Measurements from ENCODE around the gene RPS3. TPM values are rescaled to one million over a fixed set of nuclear protein-coding genes. Genes with fewer than 3 reads are reported as not detected.

Gene RPS3
- polyA plus RNA-seq, 1 experiment: 3,005 TPM

- Histone ChIP-seq H3K27me3 (ENCODE audit: control insufficient read depth, insufficient read depth, low read length) (peaks cover 16% of the 10 kb centered on the region), H3K36me3 (ENCODE audit: control insufficient read depth, insufficient read depth, low read length) (peaks cover 4% of the 10 kb centered on the region), H3K4me3 (ENCODE audit: low read depth, low read length) (no peak overlapping the region)
- ChIA-PET POLR2A (no interaction called here), CTCF (interaction anchor here (1.2 to 1.7 kb wide), 2 partner anchors 18 to 20 kb away, joined by 4 to 5 read pairs; no protein-coding TSS in a partner anchor)
- DNase-seq (ENCODE audit: low read depth): no peak
- TF ChIP-seq, protein P1, sequence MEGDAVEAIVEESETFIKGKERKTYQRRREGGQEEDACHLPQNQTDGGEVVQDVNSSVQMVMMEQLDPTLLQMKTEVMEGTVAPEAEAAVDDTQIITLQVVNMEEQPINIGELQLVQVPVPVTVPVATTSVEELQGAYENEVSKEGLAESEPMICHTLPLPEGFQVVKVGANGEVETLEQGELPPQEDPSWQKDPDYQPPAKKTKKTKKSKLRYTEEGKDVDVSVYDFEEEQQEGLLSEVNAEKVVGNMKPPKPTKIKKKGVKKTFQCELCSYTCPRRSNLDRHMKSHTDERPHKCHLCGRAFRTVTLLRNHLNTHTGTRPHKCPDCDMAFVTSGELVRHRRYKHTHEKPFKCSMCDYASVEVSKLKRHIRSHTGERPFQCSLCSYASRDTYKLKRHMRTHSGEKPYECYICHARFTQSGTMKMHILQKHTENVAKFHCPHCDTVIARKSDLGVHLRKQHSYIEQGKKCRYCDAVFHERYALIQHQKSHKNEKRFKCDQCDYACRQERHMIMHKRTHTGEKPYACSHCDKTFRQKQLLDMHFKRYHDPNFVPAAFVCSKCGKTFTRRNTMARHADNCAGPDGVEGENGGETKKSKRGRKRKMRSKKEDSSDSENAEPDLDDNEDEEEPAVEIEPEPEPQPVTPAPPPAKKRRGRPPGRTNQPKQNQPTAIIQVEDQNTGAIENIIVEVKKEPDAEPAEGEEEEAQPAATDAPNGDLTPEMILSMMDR (IDR thresholded peaks at IDR 0.05; ENCODE audit: insufficient read depth, low read depth, low read length): no peak
Measured at GRCh38 chr11:75427181-75427580, 27.9 kb downstream of the RPS3 start.

DNA sequence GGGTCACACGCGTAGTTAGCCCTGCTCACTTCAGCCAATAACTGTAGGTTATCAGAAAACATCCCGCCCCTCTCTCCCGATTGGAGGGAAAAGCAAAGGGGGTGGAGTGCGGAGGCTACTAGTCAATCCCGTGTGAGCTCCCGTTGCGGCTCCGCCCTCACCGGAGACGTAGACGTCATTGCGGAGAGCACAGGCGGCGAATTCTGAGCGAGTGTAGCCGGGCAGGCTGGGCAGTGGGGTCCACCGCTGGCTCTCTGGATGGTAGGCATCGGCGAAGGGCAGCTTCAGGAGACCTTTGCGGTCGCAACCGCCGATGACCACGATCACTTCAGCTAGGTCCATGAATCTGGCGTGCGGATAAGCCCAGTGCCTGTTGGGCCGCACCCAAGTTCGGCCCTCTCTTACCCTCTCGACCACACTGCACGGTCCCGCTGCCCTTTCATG, 29.0 kb downstream of the RPS3 start:
- POLR2A ChIA-PET: no interaction called here
- H3K27me3 ChIP-seq (ENCODE audit: control insufficient read depth, insufficient read depth, low read length): peaks cover 26% of the 10 kb centered on the region
- no peak for DNase-seq (ENCODE audit: low read depth)
- H3K36me3 ChIP-seq (ENCODE audit: control insufficient read depth, insufficient read depth, low read length): no peaks in the 10 kb centered on the region; the same call in none of the 2 replicates
- H3K4me3 ChIP-seq (ENCODE audit: low read depth, low read length): peak overlapping the region; percentile 26
- CTCF ChIA-PET: interaction anchor here (0.7 to 1.2 kb wide), 2 partner anchors 21 to 39 kb away, joined by 3 to 4 read pairs; no protein-coding TSS in a partner anchor
- TF ChIP-seq, protein P1 (IDR thresholded peaks at IDR 0.05; ENCODE audit: insufficient read depth, low read depth, low read length): no peak

- POLR2A ChIA-PET: no interaction called here
- CTCF ChIA-PET: interaction anchor here (0.6 to 1.3 kb wide), 4 partner anchors 21 to 141 kb away, joined by 3 to 6 read pairs (median 3); partner anchors contain the start of gene GDPD5
- TF ChIP-seq, protein P1 (IDR thresholded peaks at IDR 0.05; ENCODE audit: insufficient read depth, low read depth, low read length): no peak
- Histone ChIP-seq H3K4me3 (ENCODE audit: low read depth, low read length) (no peak overlapping the region), H3K27me3 (ENCODE audit: control insufficient read depth, insufficient read depth, low read length) (peaks cover 26% of the 10 kb centered on the region), H3K36me3 (ENCODE audit: control insufficient read depth, insufficient read depth, low read length) (no peaks in the 10 kb centered on the region)
- no peak for DNase-seq (ENCODE audit: low read depth)
Measured at GRCh38 chr11:75428989-75429640, 29.8 kb downstream of the RPS3 start.

DNA sequence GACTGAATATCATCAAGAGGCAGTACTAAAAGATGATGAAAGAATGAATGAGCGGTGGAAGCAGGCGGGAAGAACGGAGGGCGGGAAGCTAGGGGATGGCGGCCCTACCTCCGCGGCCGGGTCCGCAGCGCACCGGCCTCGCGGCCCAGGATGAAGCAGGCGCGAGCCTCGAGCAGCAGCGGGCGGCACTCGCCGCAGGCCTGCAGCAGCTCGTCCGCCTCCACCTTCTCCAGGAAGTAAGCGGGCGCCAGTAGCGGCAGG, 30.3 kb downstream of the RPS3 start:
- DNase-seq (ENCODE audit: low read depth): no peak
- Histone ChIP-seq H3K36me3 (ENCODE audit: control insufficient read depth, insufficient read depth, low read length) (no peaks in the 10 kb centered on the region), H3K27me3 (ENCODE audit: control insufficient read depth, insufficient read depth, low read length) (peaks cover 26% of the 10 kb centered on the region), H3K4me3 (ENCODE audit: low read depth, low read length) (no peak overlapping the region)
- ChIA-PET CTCF (interaction anchor here (0.6 to 1.3 kb wide), 5 partner anchors 22 to 141 kb away, joined by 3 to 6 read pairs (median 3); partner anchors contain the start of gene GDPD5), POLR2A (no interaction called here)
- TF ChIP-seq, protein P1 (IDR thresholded peaks at IDR 0.05; ENCODE audit: insufficient read depth, low read depth, low read length): no peak

DNA sequence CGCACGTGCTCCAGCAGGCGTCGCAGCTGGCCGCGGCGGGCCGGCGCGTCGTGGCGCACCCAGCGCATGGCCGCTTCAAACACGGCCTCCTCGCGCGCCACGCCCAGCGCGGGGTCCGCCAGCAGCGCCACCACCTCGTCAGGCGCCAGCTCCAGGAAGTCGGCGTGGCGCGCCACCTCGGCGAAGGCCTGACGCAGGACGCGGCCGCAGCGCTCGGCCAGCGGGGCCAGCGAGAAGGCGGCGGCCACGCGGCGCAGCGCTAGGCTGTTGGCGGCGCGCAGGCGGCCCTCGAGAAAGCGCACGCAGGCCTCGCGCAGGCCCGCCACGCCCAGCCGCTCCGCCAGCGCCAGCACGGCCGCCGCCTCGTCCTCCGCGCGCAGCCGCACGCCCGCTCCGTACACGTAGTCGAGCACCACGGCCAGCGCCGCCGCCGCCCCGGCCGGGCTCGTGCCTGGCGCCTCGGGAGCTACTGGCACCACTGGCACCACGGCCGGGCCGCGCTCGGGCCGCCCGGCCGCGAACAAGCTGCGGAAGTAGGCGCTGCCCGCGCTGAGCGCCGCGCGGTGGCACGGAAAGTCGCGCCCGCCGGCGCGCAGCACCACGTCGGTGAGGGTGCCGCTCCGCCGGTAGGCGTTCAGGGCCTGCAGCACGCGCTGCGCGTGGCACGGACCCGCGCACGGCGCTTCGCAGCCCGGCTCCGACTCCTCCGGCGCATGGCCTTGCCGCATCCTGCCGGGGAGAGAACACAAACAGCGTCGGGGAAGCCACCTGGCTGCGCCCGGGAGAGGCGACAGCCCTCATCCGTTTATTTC, 30.8 kb downstream of the RPS3 start:
- no peaks in the 10 kb centered on the region for H3K36me3 ChIP-seq (ENCODE audit: control insufficient read depth, insufficient read depth, low read length)
- H3K27me3 ChIP-seq (ENCODE audit: control insufficient read depth, insufficient read depth, low read length): peaks cover 26% of the 10 kb centered on the region
- POLR2A ChIA-PET: no interaction called here
- H3K4me3 ChIP-seq (ENCODE audit: low read depth, low read length): peak overlapping the region; percentile 27
- DNase-seq (ENCODE audit: low read depth): no peak
- TF ChIP-seq, protein P1 (IDR thresholded peaks at IDR 0.05; ENCODE audit: insufficient read depth, low read depth, low read length): no peak
- CTCF ChIA-PET: interaction anchor here (0.6 to 4.8 kb wide), 8 partner anchors 22 to 140 kb away, joined by 3 to 18 read pairs (median 4); partner anchors contain the start of gene GDPD5

Data from BJ (cell line).